Effector memory CD4-positive, alpha-beta T cell (primary cell): ENCODE results near the gene GALNT18.

ENCODE experiments used
- DNase-seq, 3 donors: peaks; one replicate each; pipeline ENCODE4 v3.0.0-alpha.2; 2020
- H3K27ac ChIP-seq: 2 replicates; pipeline ENCODE4 v1.7.0; 2013; ENCODE audit warnings: mild to moderate bottlenecking, low read length, moderate library complexity; ENCODE audit not compliant: insufficient read depth, poor library complexity, severe bottlenecking
- H3K27me3 ChIP-seq: replicated peaks from 2 replicates; pipeline ENCODE4 v1.7.0; 2013; ENCODE audit warnings: mild to moderate bottlenecking, low read length; ENCODE audit not compliant: insufficient read depth, control insufficient read depth, poor library complexity, severe bottlenecking
- H3K36me3 ChIP-seq: 2 replicates; pipeline ENCODE4 v1.7.0; 2013; ENCODE audit warnings: mild to moderate bottlenecking, low read length, moderate library complexity; ENCODE audit not compliant: control insufficient read depth, insufficient read depth
- H3K4me1 ChIP-seq: 2 replicates; pipeline ENCODE4 v1.7.0; 2013; ENCODE audit warnings: low read length, mild to moderate bottlenecking; ENCODE audit not compliant: control insufficient read depth, insufficient read depth, poor library complexity, severe bottlenecking
- H3K4me3 ChIP-seq: 2 replicates; pipeline ENCODE4 v1.7.0; 2013; ENCODE audit warnings: low read length, low read depth, mild to moderate bottlenecking; ENCODE audit not compliant: insufficient read depth, poor library complexity, severe bottlenecking
- H3K9me3 ChIP-seq: 2 replicates; pipeline ENCODE4 v1.7.0; 2013; ENCODE audit warnings: mild to moderate bottlenecking, low read length, moderate library complexity; ENCODE audit not compliant: control insufficient read depth

The GALNT18 gene

GRCh38 chr11:11626128-11626527 lies 4.3 kb upstream of the GALNT18 start:
- no peak overlapping the region for H3K4me3 ChIP-seq
- H3K36me3 ChIP-seq: no peaks in the 10 kb centered on the region
- H3K4me1 ChIP-seq: peaks cover 11% of the 10 kb centered on the region
- no peaks in the 10 kb centered on the region for H3K9me3 ChIP-seq
- no peak for DNase-seq
- H3K27me3 ChIP-seq: no peaks in the 10 kb centered on the region
- H3K27ac ChIP-seq: no peak overlapping the region

- Histone ChIP-seq H3K27me3 (peaks cover 9% of the 10 kb centered on the region), H3K4me3 (no peak overlapping the region), H3K9me3 (no peaks in the 10 kb centered on the region), H3K36me3 (no peaks in the 10 kb centered on the region), H3K4me1 (peaks cover 15% of the 10 kb centered on the region), H3K27ac (no peak overlapping the region)
- DNase-seq: no peak
Measured at GRCh38 chr11:11624926-11625325, 3.1 kb upstream of the GALNT18 start.

GRCh38 chr11:11624204-11624603 lies 2.4 kb upstream of the GALNT18 start:
- no peak for DNase-seq
- H3K27me3 ChIP-seq: peaks cover 14% of the 10 kb centered on the region
- H3K4me1 ChIP-seq: peaks cover 15% of the 10 kb centered on the region
- H3K9me3 ChIP-seq: no peaks in the 10 kb centered on the region
- H3K4me3 ChIP-seq: no peak overlapping the region
- no peak overlapping the region for H3K27ac ChIP-seq
- H3K36me3 ChIP-seq: no peaks in the 10 kb centered on the region

- H3K27ac ChIP-seq: no peak overlapping the region
- H3K27me3 ChIP-seq: peaks cover 14% of the 10 kb centered on the region
- peaks cover 15% of the 10 kb centered on the region for H3K4me1 ChIP-seq
- H3K9me3 ChIP-seq: no peaks in the 10 kb centered on the region
- no peak overlapping the region for H3K4me3 ChIP-seq
- no peaks in the 10 kb centered on the region for H3K36me3 ChIP-seq
- DNase-seq: no peak
Measured at GRCh38 chr11:11622772-11623171, 967 bp upstream of the GALNT18 start.

- peaks cover 14% of the 10 kb centered on the region for H3K27me3 ChIP-seq
- H3K4me1 ChIP-seq: peaks cover 15% of the 10 kb centered on the region
- no peak overlapping the region for H3K27ac ChIP-seq
- no peaks in the 10 kb centered on the region for H3K9me3 ChIP-seq
- H3K4me3 ChIP-seq: no peak overlapping the region
- DNase-seq: no peak
- H3K36me3 ChIP-seq: no peaks in the 10 kb centered on the region
Measured at GRCh38 chr11:11622340-11622706, 518 bp upstream of the GALNT18 start.

- H3K9me3 ChIP-seq: no peaks in the 10 kb centered on the region
- no peak overlapping the region for H3K27ac ChIP-seq
- H3K36me3 ChIP-seq: no peaks in the 10 kb centered on the region
- H3K4me1 ChIP-seq: peaks cover 15% of the 10 kb centered on the region
- H3K4me3 ChIP-seq: peak overlapping the region; percentile 11
- peaks cover 14% of the 10 kb centered on the region for H3K27me3 ChIP-seq
- DNase-seq: no peak
Measured at GRCh38 chr11:11620921-11621572, 758 bp downstream of the GALNT18 start.

- H3K4me3 ChIP-seq: no peak overlapping the region
- no peaks in the 10 kb centered on the region for H3K9me3 ChIP-seq
- peaks cover 14% of the 10 kb centered on the region for H3K27me3 ChIP-seq
- no peak for DNase-seq
- H3K36me3 ChIP-seq: no peaks in the 10 kb centered on the region
- peaks cover 15% of the 10 kb centered on the region for H3K4me1 ChIP-seq
- no peak overlapping the region for H3K27ac ChIP-seq
Measured at GRCh38 chr11:11620173-11620920, 1.5 kb downstream of the GALNT18 start.

GRCh38 chr11:11618973-11619435 lies 2.8 kb downstream of the GALNT18 start:
- Histone ChIP-seq H3K4me1 (peaks cover 15% of the 10 kb centered on the region), H3K4me3 (no peak overlapping the region), H3K36me3 (no peaks in the 10 kb centered on the region), H3K27me3 (peaks cover 14% of the 10 kb centered on the region), H3K27ac (no peak overlapping the region), H3K9me3 (no peaks in the 10 kb centered on the region)
- no peak for DNase-seq

- Histone ChIP-seq H3K27ac (no peak overlapping the region), H3K9me3 (no peaks in the 10 kb centered on the region), H3K4me3 (no peak overlapping the region), H3K27me3 (peaks cover 9% of the 10 kb centered on the region), H3K4me1 (no peaks in the 10 kb centered on the region), H3K36me3 (no peaks in the 10 kb centered on the region)
- no peak for DNase-seq
Measured at GRCh38 chr11:11615086-11615485, 6.7 kb downstream of the GALNT18 start.

GRCh38 chr11:11612439-11612838 lies 9.4 kb downstream of the GALNT18 start:
- H3K36me3 ChIP-seq: no peaks in the 10 kb centered on the region
- no peak overlapping the region for H3K27ac ChIP-seq
- H3K4me1 ChIP-seq: no peaks in the 10 kb centered on the region
- no peaks in the 10 kb centered on the region for H3K9me3 ChIP-seq
- H3K27me3 ChIP-seq: peaks cover 3% of the 10 kb centered on the region
- H3K4me3 ChIP-seq: no peak overlapping the region
- no peak for DNase-seq
